Spleen (tissue), 11 donors: Measurements from ENCODE around the gene PEF1. TPM values are rescaled to one million over a fixed set of nuclear protein-coding genes. Genes with fewer than 3 reads are reported as not detected.

Experiments used
- DNase-seq: peaks from one replicate; pipeline ENCODE4 v3.0.0-alpha.2; 2020
- H3K27ac ChIP-seq, 8 donors: fragments of 200-600 bp; sonication (generic) in 7 of 8; 1 replicate in 4 of 8; 2 replicates in 4 of 8; pipeline versions ENCODE4 v1.5.0 to v1.8.0; 2016 to 2021; ENCODE audit warnings: inconsistent platforms in 4 of 8, mild to moderate bottlenecking in 4 of 8, moderate library complexity in 1 of 8
- H3K27me3 ChIP-seq, 7 donors: fragments of 200-600 bp; sonication (generic) in 6 of 7; replicated peaks in 1 of 7; 1 replicate in 4 of 7; 2 replicates in 3 of 7; pipeline versions ENCODE4 v1.5.0 to v1.8.0; 2016 to 2021; ENCODE audit warnings: inconsistent platforms in 3 of 7, mild to moderate bottlenecking in 1 of 7
- H3K36me3 ChIP-seq, 6 donors: fragments of 200-600 bp; sonication (generic) in 5 of 6; 1 replicate in 4 of 6; 2 replicates in 2 of 6; pipeline versions ENCODE4 v1.5.0 to v1.8.0; 2016 to 2021; ENCODE audit warnings: inconsistent platforms in 2 of 6
- H3K4me1 ChIP-seq, 6 donors: fragments of 200-600 bp; sonication (generic) in 5 of 6; 1 replicate in 3 of 6; 2 replicates in 3 of 6; pipeline versions ENCODE4 v1.5.0 to v1.8.0; 2016 to 2021; ENCODE audit warnings: inconsistent platforms in 3 of 6
- H3K4me3 ChIP-seq, 8 donors: fragments of 200-600 bp; sonication (generic) in 7 of 8; 1 replicate in 4 of 8; 2 replicates in 4 of 8; pipeline versions ENCODE4 v1.5.0 to v1.8.0; 2016 to 2021; ENCODE audit warnings: inconsistent platforms in 4 of 8, mild to moderate bottlenecking in 4 of 8, moderate library complexity in 2 of 8
- H3K9me3 ChIP-seq, 8 donors: fragments of 200-600 bp; sonication (generic) in 7 of 8; 1 replicate in 4 of 8; 2 replicates in 4 of 8; pipeline versions ENCODE4 v1.5.0 to v1.8.0; 2016 to 2021; ENCODE audit warnings: inconsistent platforms in 4 of 8
- CTCF ChIP-seq, 11 experiments: fragments of 200-600 bp in 7 of 11; fragments of 450-650 bp in 4 of 11; sonication (generic) in 4 of 11; IDR thresholded peaks in 8 of 11; conservative IDR thresholded peaks in 3 of 11; 1 replicate in 7 of 11; 2 replicates in 4 of 11; pipeline versions ENCODE4 v1.4.0 to v1.8.0; 2016 to 2021; ENCODE audit warnings: antibody characterized with exemption in 11 of 11, inconsistent platforms in 4 of 11, mild to moderate bottlenecking in 1 of 11
- POLR2A ChIP-seq, 3 donors: fragments of 450-650 bp; IDR thresholded peaks; one replicate each; pipeline ENCODE4 v1.5.1; 2017; ENCODE audit warnings: antibody characterized with exemption in 3 of 3, mild to moderate bottlenecking in 1 of 3
- POLR2AphosphoS5 ChIP-seq, 3 donors: sonication (generic); formaldehyde crosslinking; IDR thresholded peaks; one replicate each; pipeline ENCODE4 v1.5.1; 2017; ENCODE audit warnings: antibody characterized with exemption in 3 of 3
- WGBS, 5 donors: extraction: QIAGEN DNeasy Blood & Tissue Kit in 3 of 5; methylation state at CpG; one replicate each; pipeline versions ENCODE4 v1.1.5 to v1.1.7; 2013 to 2018; 5-methylcytosine and 5-hydroxymethylcytosine counted together
- intact Hi-C: fragments of 100-400 bp; cut with DNase I; formaldehyde crosslinking; loops from one replicate; pipeline ENCODE4 v1.15.0; 2023; ENCODE audit warnings: low total_unique reads
- polyA plus RNA-seq, 3 donors: library from polyadenylated mRNA; stranded (reverse); fragments of 200-250 nt; gene quantifications; one replicate each; pipeline ENCODE4 v1.2.1, GENCODE V29; 2013
- total RNA-seq, 7 donors: library from RNA; depleted of rRNA in 3 of 7; stranded (reverse); fragments of >200 nt in 3 of 7; fragmentation: NEBNext Ultra II Directional in 4 of 7; extraction: Animal tissue kit (Norgen Biotek cat#: 25700) in 4 of 7; gene quantifications; one replicate each; pipeline versions ENCODE4 v1.1.0 to v1.2.1, GENCODE V29; 2016 to 2021
- donor health status: healthy with polysubstance abuse.
- donor health status: DM: no; HTN: no; CAD: no; lungs with moderate emphysema.
- donor health status: DM: no; HTN: no; CAD: no.
- donor health status: Bipolar disorder and iron deficiency.
- donor health status: healthy.
- donor health status: DM: no; HTN: no; CAD: no.
- donor health status: DM: yes; HTN: yes; CAD: no.

Gene PEF1
- total and polyA plus RNA-seq, 10 donors: 46.5 to 73.4 (median 55.7) TPM

- H3K27me3 ChIP-seq: no peaks in the 10 kb centered on the region
- intact Hi-C loops: no loop called here
- TF ChIP-seq POLR2A (IDR thresholded peaks at IDR 0.05): no peak
- TF ChIP-seq CTCF (IDR thresholded peaks at IDR 0.05 in 8 of 11, conservative IDR thresholded peaks at IDR 0.05 in 3 of 11): no peak
- no peak for TF ChIP-seq POLR2AphosphoS5 (IDR thresholded peaks at IDR 0.05)
- WGBS, 5 donors: 76 to 83% (median 81%) methylated on average over 4 of the region's 4 CpGs
- H3K4me3 ChIP-seq: no peak overlapping the region
- no peaks in the 10 kb centered on the region for H3K9me3 ChIP-seq
- no peak for DNase-seq
- peak overlapping the region in 3 of 8 donors; percentile 27 to 71 (median 38) for H3K27ac ChIP-seq
- H3K36me3 ChIP-seq: peaks cover 0 to 17% (median 0%) of the 10 kb centered on the region in 6 donors
- H3K4me1 ChIP-seq: peaks cover 29 to 91% (median 80%) of the 10 kb centered on the region in 6 donors
These were observed 3.7 kb downstream of the PEF1 start for GRCh38 chr1:31640964-31641363.

DNA sequence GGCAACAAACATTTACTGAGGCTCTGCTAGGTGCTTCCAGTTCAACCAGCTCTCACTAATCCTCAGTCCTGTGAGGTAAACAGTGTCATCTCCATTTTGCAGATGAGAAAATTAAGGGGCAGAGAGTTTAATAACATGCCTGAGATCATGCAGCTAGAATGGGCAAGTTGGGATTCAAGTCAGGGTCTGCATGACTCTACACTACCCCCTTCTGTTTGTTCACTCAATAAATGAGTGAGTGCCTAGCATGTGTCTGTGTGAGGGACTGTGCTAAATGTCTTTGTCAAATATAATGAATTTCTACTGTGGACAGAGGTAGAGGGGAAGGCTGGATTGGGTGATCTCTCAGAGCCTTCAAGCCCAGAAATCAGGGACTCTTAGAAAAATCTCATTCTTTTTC lies 4.5 kb downstream of the PEF1 start:
- intact Hi-C loops: no loop called here
- TF ChIP-seq POLR2AphosphoS5 (IDR thresholded peaks at IDR 0.05) (no peak), POLR2A (IDR thresholded peaks at IDR 0.05) (no peak), CTCF (IDR thresholded peaks at IDR 0.05 in 8 of 11, conservative IDR thresholded peaks at IDR 0.05 in 3 of 11) (no peak)
- H3K9me3 ChIP-seq: no peaks in the 10 kb centered on the region
- H3K27ac ChIP-seq: peak overlapping the region in 7 of 8 donors; percentile 10 to 77 (median 68)
- H3K27me3 ChIP-seq: no peaks in the 10 kb centered on the region
- no peak for DNase-seq
- H3K4me3 ChIP-seq: peak overlapping the region in 1 of 8 donors; percentile 1
- peaks cover 0 to 23% (median 2%) of the 10 kb centered on the region in 6 donors for H3K36me3 ChIP-seq
- peaks cover 22 to 91% (median 76%) of the 10 kb centered on the region in 6 donors for H3K4me1 ChIP-seq

GRCh38 chr1:31639543-31639942 lies 5.1 kb downstream of the PEF1 start:
- H3K36me3 ChIP-seq: peaks cover 0 to 29% (median 8%) of the 10 kb centered on the region in 6 donors
- H3K27ac ChIP-seq: peak overlapping the region in 7 of 8 donors; percentile 10 to 77 (median 68)
- no peaks in the 10 kb centered on the region for H3K9me3 ChIP-seq
- no peaks in the 10 kb centered on the region for H3K27me3 ChIP-seq
- WGBS, 5 donors: 41 to 62% (median 51%) methylated on average over 4 to 5 of the region's 5 CpGs
- peak overlapping the region in 1 of 8 donors; percentile 1 for H3K4me3 ChIP-seq
- peaks cover 21 to 91% (median 75%) of the 10 kb centered on the region in 6 donors for H3K4me1 ChIP-seq
- TF ChIP-seq POLR2A (IDR thresholded peaks at IDR 0.05) (no peak), CTCF (IDR thresholded peaks at IDR 0.05 in 8 of 11, conservative IDR thresholded peaks at IDR 0.05 in 3 of 11) (no peak), POLR2AphosphoS5 (IDR thresholded peaks at IDR 0.05) (no peak)
- intact Hi-C loops: no loop called here
- no peak for DNase-seq

DNA sequence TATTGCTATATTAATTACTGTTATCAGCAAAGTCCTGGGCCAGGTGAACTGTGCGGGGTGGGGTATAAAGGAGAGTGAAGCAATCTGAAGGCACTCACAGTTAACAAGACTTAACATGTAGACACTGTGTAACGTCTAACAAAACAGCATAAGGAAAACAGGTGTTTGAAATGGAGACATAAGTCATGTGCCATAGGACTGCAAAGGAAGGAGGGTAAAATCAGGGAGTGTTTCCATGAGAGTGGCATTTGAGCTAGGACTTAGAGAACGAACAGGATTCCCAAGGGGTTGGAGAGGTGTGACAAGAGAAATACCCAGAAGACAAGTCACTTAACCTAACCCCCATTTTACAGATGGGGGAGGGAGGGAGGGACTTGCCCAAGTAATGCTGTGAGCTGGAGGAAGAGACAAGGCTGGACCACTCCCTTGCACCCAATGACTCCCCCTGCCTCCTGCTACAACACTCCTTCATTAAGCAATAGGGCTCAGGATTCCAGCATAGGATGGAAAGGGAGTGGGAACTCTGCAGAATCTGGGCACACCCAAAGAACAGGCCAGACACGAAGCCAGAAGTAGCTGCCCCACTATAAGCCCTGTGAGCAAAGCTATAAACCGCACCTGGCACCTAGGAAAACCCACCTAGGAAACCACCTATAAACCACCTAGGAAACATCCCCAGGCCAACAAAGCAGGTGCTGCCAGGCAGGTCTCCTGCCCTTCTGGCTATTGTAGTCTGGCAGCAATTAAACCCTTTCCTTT lies 6.6 kb downstream of the PEF1 start:
- H3K27ac ChIP-seq: peak overlapping the region in 4 of 8 donors; percentile 33 to 77 (median 70)
- WGBS, 5 donors: 64 to 77% (median 71%) methylated on average over 5 of the region's 5 CpGs
- peaks cover 0 to 44% (median 20%) of the 10 kb centered on the region in 6 donors for H3K36me3 ChIP-seq
- no peak overlapping the region for H3K4me3 ChIP-seq
- no peaks in the 10 kb centered on the region for H3K9me3 ChIP-seq
- DNase-seq: no peak
- no peaks in the 10 kb centered on the region for H3K27me3 ChIP-seq
- intact Hi-C loops: no loop called here
- TF ChIP-seq POLR2A (IDR thresholded peaks at IDR 0.05) (no peak), POLR2AphosphoS5 (IDR thresholded peaks at IDR 0.05) (no peak)
- H3K4me1 ChIP-seq: peaks cover 12 to 80% (median 65%) of the 10 kb centered on the region in 6 donors
